Tibial artery (tissue), 4 donors: ENCODE measurements around the gene DMD.

Experiments
- DNase-seq, 2 donors: peaks; one replicate each; pipeline ENCODE4 v3.0.0-alpha.2; 2019
- H3K27ac ChIP-seq, 2 donors: fragments of 200-600 bp; sonication (generic) in 1 of 2; 1 replicate in 1 of 2; 2 replicates in 1 of 2; pipeline ENCODE4 v1.5.1; 2018 to 2019; ENCODE audit warnings: mild to moderate bottlenecking in 1 of 2
- H3K27me3 ChIP-seq, 2 donors: fragments of 200-600 bp; sonication (generic) in 1 of 2; one replicate each; pipeline versions ENCODE4 v1.5.1 to v1.6.0; 2016 to 2019
- H3K36me3 ChIP-seq, 3 donors: fragments of 200-600 bp; sonication (generic) in 2 of 3; one replicate each; pipeline ENCODE4 v1.5.1; 2016 to 2019; ENCODE audit warnings: mild to moderate bottlenecking in 2 of 3
- H3K4me1 ChIP-seq, 4 donors: fragments of 200-600 bp; sonication (generic) in 2 of 4; 1 replicate in 3 of 4; 2 replicates in 1 of 4; pipeline ENCODE4 v1.5.1; 2016 to 2019
- H3K4me3 ChIP-seq, 2 donors: fragments of 200-600 bp; sonication (generic) in 1 of 2; 1 replicate in 1 of 2; 2 replicates in 1 of 2; pipeline ENCODE4 v1.5.1; 2018 to 2019; ENCODE audit warnings: mild to moderate bottlenecking in 2 of 2
- H3K9me3 ChIP-seq, 3 donors: fragments of 200-600 bp; sonication (generic) in 1 of 3; one replicate each; pipeline ENCODE4 v1.5.1; 2016 to 2019
- intact Hi-C: fragments of 100-400 bp; cut with DNase I; formaldehyde crosslinking; loops from one replicate; pipeline ENCODE4 v1.15.0; 2023; ENCODE audit warnings: low total_unique reads
- TF ChIP-seq, protein P1 (sequence below), 2 experiments: fragments of 200-600 bp in 1 of 2; fragments of 450-650 bp in 1 of 2; IDR thresholded peaks; one replicate each; pipeline ENCODE4 v1.5.1; 2017 to 2019; ENCODE audit warnings: antibody characterized with exemption in 2 of 2, mild to moderate bottlenecking in 1 of 2, moderate library complexity in 1 of 2

DMD gene

DNA sequence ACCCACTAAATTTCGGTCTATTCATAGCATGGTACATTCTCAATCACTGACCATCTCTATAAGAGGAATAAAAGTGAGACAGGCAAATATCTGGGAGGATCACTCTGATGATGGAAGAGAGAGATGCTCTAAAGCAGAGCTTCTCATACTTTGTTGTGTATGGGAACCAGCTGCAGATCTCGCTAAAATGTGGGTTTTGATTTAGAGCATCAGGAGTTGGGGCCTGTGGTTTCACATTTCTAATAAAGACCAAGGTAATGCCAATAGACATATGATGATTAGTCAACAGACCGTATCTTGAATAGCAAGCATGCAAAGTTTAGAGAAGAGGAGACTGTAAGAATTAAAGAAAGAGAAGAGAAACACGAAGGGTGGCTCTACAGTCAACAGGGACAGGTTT, 2032.1 kb downstream of the DMD start:
- intact Hi-C loops = no loop called here
- Histone ChIP-seq H3K36me3 (peaks cover 0 to 3% (median 0%) of the 10 kb centered on the region in 3 donors), H3K4me3 (no peak overlapping the region), H3K4me1 (no peaks in the 10 kb centered on the region), H3K27ac (no peak overlapping the region), H3K27me3 (no peaks in the 10 kb centered on the region), H3K9me3 (no peaks in the 10 kb centered on the region)
- DNase-seq = no peak
- TF ChIP-seq, protein P1, sequence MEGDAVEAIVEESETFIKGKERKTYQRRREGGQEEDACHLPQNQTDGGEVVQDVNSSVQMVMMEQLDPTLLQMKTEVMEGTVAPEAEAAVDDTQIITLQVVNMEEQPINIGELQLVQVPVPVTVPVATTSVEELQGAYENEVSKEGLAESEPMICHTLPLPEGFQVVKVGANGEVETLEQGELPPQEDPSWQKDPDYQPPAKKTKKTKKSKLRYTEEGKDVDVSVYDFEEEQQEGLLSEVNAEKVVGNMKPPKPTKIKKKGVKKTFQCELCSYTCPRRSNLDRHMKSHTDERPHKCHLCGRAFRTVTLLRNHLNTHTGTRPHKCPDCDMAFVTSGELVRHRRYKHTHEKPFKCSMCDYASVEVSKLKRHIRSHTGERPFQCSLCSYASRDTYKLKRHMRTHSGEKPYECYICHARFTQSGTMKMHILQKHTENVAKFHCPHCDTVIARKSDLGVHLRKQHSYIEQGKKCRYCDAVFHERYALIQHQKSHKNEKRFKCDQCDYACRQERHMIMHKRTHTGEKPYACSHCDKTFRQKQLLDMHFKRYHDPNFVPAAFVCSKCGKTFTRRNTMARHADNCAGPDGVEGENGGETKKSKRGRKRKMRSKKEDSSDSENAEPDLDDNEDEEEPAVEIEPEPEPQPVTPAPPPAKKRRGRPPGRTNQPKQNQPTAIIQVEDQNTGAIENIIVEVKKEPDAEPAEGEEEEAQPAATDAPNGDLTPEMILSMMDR (IDR thresholded peaks at IDR 0.05) = no peak

DNA sequence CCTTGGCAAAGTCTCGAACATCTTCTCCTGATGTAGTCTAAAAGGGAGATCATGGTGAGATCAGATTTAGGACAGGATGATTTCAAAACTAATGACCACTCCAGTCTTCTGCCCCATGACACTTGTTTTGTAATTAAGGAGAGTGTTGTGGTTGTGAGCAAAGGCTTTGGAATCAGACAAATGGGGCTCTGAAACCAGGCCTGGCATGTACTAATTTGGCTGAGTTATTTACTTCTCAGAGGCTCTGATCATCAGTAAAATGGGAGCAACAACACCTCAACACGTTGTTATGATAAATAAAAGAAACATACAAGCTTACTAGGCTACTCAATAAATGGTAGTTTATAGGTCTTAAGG, 2032.6 kb downstream of the DMD start:
- H3K27me3 ChIP-seq = no peaks in the 10 kb centered on the region
- H3K27ac ChIP-seq = no peak overlapping the region
- intact Hi-C loops = no loop called here
- no peak overlapping the region for H3K4me3 ChIP-seq
- H3K9me3 ChIP-seq = no peaks in the 10 kb centered on the region
- peaks cover 0 to 3% (median 0%) of the 10 kb centered on the region in 3 donors for H3K36me3 ChIP-seq
- no peak for DNase-seq
- TF ChIP-seq, protein P1 (IDR thresholded peaks at IDR 0.05) = no peak
- no peaks in the 10 kb centered on the region for H3K4me1 ChIP-seq

DNA sequence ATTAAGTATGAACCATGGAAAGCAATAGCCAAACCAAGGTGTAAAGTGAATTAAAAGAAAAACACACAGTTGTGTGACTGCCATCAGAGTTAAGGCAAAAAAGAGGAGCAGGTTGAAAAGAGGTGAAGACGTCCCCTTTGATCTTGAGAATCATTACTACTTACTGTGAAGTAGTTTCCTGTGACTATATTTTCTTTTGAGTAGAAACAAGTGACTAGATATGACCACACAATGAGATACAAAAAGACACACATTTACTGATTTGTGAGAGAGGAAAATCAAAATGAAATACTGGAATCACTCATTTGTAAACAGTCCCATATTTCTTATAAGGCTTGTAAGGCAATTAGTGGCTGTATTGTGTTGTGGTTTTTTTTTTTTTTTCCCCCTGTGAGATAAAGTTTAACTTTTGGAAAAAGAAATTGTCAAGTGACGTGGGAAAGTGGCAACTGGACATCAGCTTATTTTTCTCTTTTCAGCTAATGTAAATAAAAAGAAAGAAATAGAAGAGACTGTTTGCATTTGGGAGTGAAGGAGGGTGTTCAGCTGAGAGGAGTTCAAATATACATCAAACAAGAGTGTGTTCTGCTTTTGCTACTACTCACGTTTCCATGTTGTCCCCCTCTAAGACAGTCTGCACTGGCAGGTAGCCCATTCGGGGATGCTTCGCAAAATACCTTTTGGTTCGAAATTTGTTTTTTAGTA, 2033.1 kb downstream of the DMD start:
- intact Hi-C loops = no loop called here
- no peak for DNase-seq
- peaks cover 0 to 4% (median 0%) of the 10 kb centered on the region in 4 donors for H3K4me1 ChIP-seq
- H3K27ac ChIP-seq = no peak overlapping the region
- TF ChIP-seq, protein P1 (IDR thresholded peaks at IDR 0.05) = no peak
- peaks cover 0 to 3% (median 0%) of the 10 kb centered on the region in 3 donors for H3K36me3 ChIP-seq
- H3K4me3 ChIP-seq = no peak overlapping the region
- H3K9me3 ChIP-seq = no peaks in the 10 kb centered on the region
- H3K27me3 ChIP-seq = no peaks in the 10 kb centered on the region

DNA sequence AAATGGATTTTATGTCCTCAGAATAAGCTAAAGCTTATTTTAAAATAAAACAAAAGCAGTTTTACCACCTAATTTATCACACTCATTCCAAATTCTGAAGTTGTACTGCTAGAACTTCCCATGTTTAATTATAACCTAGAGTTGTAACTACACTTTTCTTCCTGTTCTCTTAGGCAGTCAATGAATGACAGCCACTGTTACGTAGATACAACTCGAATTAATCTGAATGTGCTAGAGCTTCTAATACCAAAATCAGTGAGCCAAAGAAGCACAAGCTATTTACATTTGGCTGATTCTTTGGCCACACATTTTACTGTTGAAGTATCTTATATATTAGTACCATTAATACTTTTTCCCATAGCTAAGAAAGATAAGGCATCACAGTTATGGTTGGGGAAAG, 2040.6 kb downstream of the DMD start:
- no peak overlapping the region for H3K27ac ChIP-seq
- H3K27me3 ChIP-seq = no peaks in the 10 kb centered on the region
- intact Hi-C loops = no loop called here
- H3K4me1 ChIP-seq = peaks cover 0 to 5% (median 0%) of the 10 kb centered on the region in 4 donors
- no peaks in the 10 kb centered on the region for H3K9me3 ChIP-seq
- TF ChIP-seq, protein P1 (IDR thresholded peaks at IDR 0.05) = no peak
- DNase-seq = no peak
- no peak overlapping the region for H3K4me3 ChIP-seq
- no peaks in the 10 kb centered on the region for H3K36me3 ChIP-seq

DNA sequence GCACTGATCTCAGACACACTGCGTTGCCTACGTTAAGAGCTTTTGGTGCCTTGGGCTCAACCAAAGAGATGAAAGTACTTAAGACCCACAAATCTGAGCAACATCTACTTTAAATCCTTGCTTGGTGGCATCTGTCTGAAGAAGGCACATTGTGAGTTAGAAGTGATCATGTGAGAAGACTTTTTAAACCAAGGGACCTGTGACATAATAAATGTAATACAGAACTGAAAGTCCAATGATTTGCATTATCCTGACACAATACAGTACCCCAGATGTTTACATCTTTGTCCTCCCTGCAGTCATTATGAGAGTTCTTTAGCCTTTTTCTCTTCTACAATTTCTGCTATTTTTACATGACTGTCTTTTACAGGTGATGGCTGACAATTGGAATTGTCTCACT, 2042.8 kb downstream of the DMD start:
- TF ChIP-seq, protein P1 (IDR thresholded peaks at IDR 0.05) = no peak
- H3K27me3 ChIP-seq = no peaks in the 10 kb centered on the region
- H3K27ac ChIP-seq = no peak overlapping the region
- no peaks in the 10 kb centered on the region for H3K9me3 ChIP-seq
- peaks cover 0 to 4% (median 0%) of the 10 kb centered on the region in 4 donors for H3K4me1 ChIP-seq
- no peak for DNase-seq
- no peaks in the 10 kb centered on the region for H3K36me3 ChIP-seq
- no peak overlapping the region for H3K4me3 ChIP-seq
- intact Hi-C loops = no loop called here
